OCI-LY1 (cell line): Measurements from ENCODE around the gene DENND5B.
"Not testable (repeated sequence)": the region's sequence is repeated elsewhere in the genome, so short reads cannot be mapped to it uniquely, and the experiment has no call there.

Source experiments
- EZH2 ChIP-seq: fragments of 200-600 bp; sonication (generic), shearing (Covaris generic); IDR thresholded peaks from 2 replicates; pipeline ENCODE4 v1.8.0; 2017; ENCODE audit warnings: borderline replicate concordance, mixed run types, mild to moderate bottlenecking, antibody characterized with exemption, low read length, moderate library complexity, mixed read lengths
- TF ChIP-seq, protein P1 (sequence below): fragments of 200-600 bp; sonication (generic), shearing (Covaris generic); IDR thresholded peaks from 2 replicates; pipeline ENCODE4 v1.5.1; 2017; ENCODE audit warnings: mild to moderate bottlenecking, antibody characterized with exemption, low read length, moderate library complexity, mixed read lengths

DNA sequence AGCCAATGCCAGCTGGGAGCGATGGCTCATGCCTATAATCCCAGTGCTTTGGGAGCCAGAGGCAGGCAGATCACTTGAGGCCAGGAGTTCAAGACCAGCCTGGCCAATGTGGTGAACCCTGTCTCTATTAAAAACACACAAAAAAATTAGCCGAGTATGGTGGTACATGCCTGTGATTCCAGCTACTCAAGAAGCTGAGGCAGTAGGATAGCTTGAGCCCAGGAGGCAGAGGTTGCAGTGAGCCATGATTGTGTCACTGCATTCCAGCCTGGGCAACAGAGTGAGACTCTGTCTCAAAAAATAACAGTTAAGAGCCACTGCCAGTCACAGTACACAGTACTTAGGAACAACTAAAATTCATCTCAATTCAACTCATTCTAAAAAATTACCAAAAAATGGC, 21.4 kb downstream of the DENND5B start:
- TF ChIP-seq, protein P1, sequence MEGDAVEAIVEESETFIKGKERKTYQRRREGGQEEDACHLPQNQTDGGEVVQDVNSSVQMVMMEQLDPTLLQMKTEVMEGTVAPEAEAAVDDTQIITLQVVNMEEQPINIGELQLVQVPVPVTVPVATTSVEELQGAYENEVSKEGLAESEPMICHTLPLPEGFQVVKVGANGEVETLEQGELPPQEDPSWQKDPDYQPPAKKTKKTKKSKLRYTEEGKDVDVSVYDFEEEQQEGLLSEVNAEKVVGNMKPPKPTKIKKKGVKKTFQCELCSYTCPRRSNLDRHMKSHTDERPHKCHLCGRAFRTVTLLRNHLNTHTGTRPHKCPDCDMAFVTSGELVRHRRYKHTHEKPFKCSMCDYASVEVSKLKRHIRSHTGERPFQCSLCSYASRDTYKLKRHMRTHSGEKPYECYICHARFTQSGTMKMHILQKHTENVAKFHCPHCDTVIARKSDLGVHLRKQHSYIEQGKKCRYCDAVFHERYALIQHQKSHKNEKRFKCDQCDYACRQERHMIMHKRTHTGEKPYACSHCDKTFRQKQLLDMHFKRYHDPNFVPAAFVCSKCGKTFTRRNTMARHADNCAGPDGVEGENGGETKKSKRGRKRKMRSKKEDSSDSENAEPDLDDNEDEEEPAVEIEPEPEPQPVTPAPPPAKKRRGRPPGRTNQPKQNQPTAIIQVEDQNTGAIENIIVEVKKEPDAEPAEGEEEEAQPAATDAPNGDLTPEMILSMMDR: not testable (repeated sequence)
- TF ChIP-seq EZH2: not testable (repeated sequence)
